WTC11 (cell line): ENCODE data around the gene KCNK3. TPM values are rescaled to one million over a fixed set of nuclear protein-coding genes. Genes with fewer than 3 reads are reported as not detected.

Experiments used
- ATAC-seq: fragments of 200-7000 bp; cut with Tn5 transposase; 2 replicates; pipeline ENCODE4 v1.10.0; 2021; ENCODE audit warnings: mild to moderate bottlenecking, moderate library complexity
- CTCF ChIA-PET: fragments of 300-600 bp; sonication (Branson Sonifier 250); formaldehyde crosslinking; loops from one replicate; lab custom pipeline; 2021; ENCODE audit warnings: antibody characterized with exemption; lab: Charles Lee
- POLR2A ChIA-PET: fragments of 350-600 bp; sonication (Branson Sonifier 250); formaldehyde crosslinking; loops from one replicate; lab custom pipeline; 2021; ENCODE audit warnings: antibody characterized with exemption; lab: Charles Lee
- DNase-seq: peaks from one replicate; pipeline ENCODE4 v3.0.0; 2021; ENCODE audit warnings: low spot score
- H3K27ac Mint-ChIP-seq: 2 replicates; pipeline ENCODE4 v1.8.0; 2021; ENCODE audit warnings: mixed read lengths
- H3K27me3 Mint-ChIP-seq: 2 replicates; pipeline ENCODE4 v1.8.0; 2021; ENCODE audit warnings: low read depth, mild to moderate bottlenecking, moderate library complexity, mixed read lengths
- H3K36me3 Mint-ChIP-seq: 2 replicates; pipeline ENCODE4 v1.8.0; 2021; ENCODE audit warnings: mixed read lengths
- H3K4me1 Mint-ChIP-seq: 2 replicates; pipeline ENCODE4 v1.8.0; 2022; ENCODE audit warnings: mixed read lengths
- H3K4me3 Mint-ChIP-seq: 2 replicates; pipeline ENCODE4 v1.8.0; 2021; ENCODE audit warnings: mild to moderate bottlenecking, moderate library complexity, mixed read lengths
- H3K9me3 Mint-ChIP-seq: 2 replicates; pipeline ENCODE4 v1.8.0; 2021; ENCODE audit warnings: mixed read lengths
- CBFB ChIP-seq: sonication (generic); formaldehyde crosslinking; IDR thresholded peaks from 2 replicates; pipeline ENCODE4 v1.8.1; 2022; ENCODE audit warnings: mild to moderate bottlenecking, low read depth, missing genetic modification reagents
- CREM ChIP-seq: sonication (generic); formaldehyde crosslinking; IDR thresholded peaks from 2 replicates; pipeline ENCODE4 v1.8.1; 2022; ENCODE audit warnings: mild to moderate bottlenecking, missing genetic modification reagents, moderate library complexity
- ELF4 ChIP-seq: sonication (generic); formaldehyde crosslinking; IDR thresholded peaks from 2 replicates; pipeline ENCODE4 v1.8.1; 2022; ENCODE audit warnings: low read depth, mild to moderate bottlenecking, moderate library complexity, missing genetic modification reagents
- EMX1 ChIP-seq: fragments of 250-450 bp; sonication (Bioruptor Pico); IDR thresholded peaks from 2 replicates; pipeline ENCODE4 v1.8.0; 2021; ENCODE audit warnings: mild to moderate bottlenecking
- HMGA2 ChIP-seq: fragments of 250-450 bp; sonication (Bioruptor Pico); IDR thresholded peaks from 2 replicates; pipeline ENCODE4 v1.4.0; 2021; ENCODE audit warnings: mild to moderate bottlenecking, moderate library complexity
- JUN ChIP-seq: sonication (generic); formaldehyde crosslinking; IDR thresholded peaks from 2 replicates; pipeline ENCODE4 v1.8.0; 2023; ENCODE audit warnings: mild to moderate bottlenecking, missing genetic modification reagents
- KAT7 ChIP-seq: sonication (generic); formaldehyde crosslinking; IDR thresholded peaks from 2 replicates; pipeline ENCODE4 v1.8.1; 2023; ENCODE audit warnings: missing genetic modification reagents, mild to moderate bottlenecking, borderline replicate concordance
- NR1H2 ChIP-seq: sonication (generic); formaldehyde crosslinking; IDR thresholded peaks from 2 replicates; pipeline ENCODE4 v1.9.0; 2021; ENCODE audit warnings: mild to moderate bottlenecking, moderate library complexity, missing genetic modification reagents
- NR3C1 ChIP-seq: sonication (generic); formaldehyde crosslinking; conservative IDR thresholded peaks from 2 replicates; pipeline ENCODE4 v1.8.1; 2023; ENCODE audit warnings: low read depth, mild to moderate bottlenecking, missing genetic modification reagents
- PRRX2 ChIP-seq: fragments of 250-450 bp; sonication (Bioruptor Pico); IDR thresholded peaks from 2 replicates; pipeline ENCODE4 v1.8.0; 2021; ENCODE audit warnings: mild to moderate bottlenecking
- RELA ChIP-seq: sonication (generic); formaldehyde crosslinking; IDR thresholded peaks from 2 replicates; pipeline ENCODE4 v1.8.1; 2022; ENCODE audit warnings: missing genetic modification reagents, mild to moderate bottlenecking, borderline replicate concordance
- SMAD4 ChIP-seq: sonication (generic); formaldehyde crosslinking; IDR thresholded peaks from 2 replicates; pipeline ENCODE4 v1.8.0; 2022; ENCODE audit warnings: mild to moderate bottlenecking, missing genetic modification reagents
- SP1 ChIP-seq: sonication (generic); formaldehyde crosslinking; conservative IDR thresholded peaks from 2 replicates; pipeline ENCODE4 v1.8.1; 2022; ENCODE audit warnings: missing genetic modification reagents
- TEAD1 ChIP-seq: sonication (generic); formaldehyde crosslinking; IDR thresholded peaks from 2 replicates; pipeline ENCODE4 v1.8.0; 2022; ENCODE audit warnings: mild to moderate bottlenecking, missing genetic modification reagents
- ZNF138 ChIP-seq: sonication (generic); formaldehyde crosslinking; conservative IDR thresholded peaks from 2 replicates; pipeline ENCODE4 v1.8.1; 2022; ENCODE audit warnings: mild to moderate bottlenecking, moderate library complexity, missing genetic modification reagents
- ZNF232 ChIP-seq: sonication (generic); formaldehyde crosslinking; IDR thresholded peaks from 2 replicates; pipeline ENCODE4 v1.8.0; 2022; ENCODE audit warnings: mild to moderate bottlenecking, missing genetic modification reagents
- ZNF263 ChIP-seq: sonication (generic); formaldehyde crosslinking; IDR thresholded peaks from 2 replicates; pipeline ENCODE4 v1.8.1; 2022; ENCODE audit warnings: low read depth, mild to moderate bottlenecking, moderate library complexity, missing genetic modification reagents
- ZNF396 ChIP-seq: fragments of 250-450 bp; sonication (Bioruptor Pico); IDR thresholded peaks from 2 replicates; pipeline ENCODE4 v1.8.0; 2021; ENCODE audit warnings: mild to moderate bottlenecking, moderate library complexity, borderline replicate concordance
- total RNA-seq: library from RNA; stranded (reverse); gene quantifications from 3 replicates; pipeline ENCODE4 v1.2.3, GENCODE V29; 2021
- TF ChIP-seq, protein P1 (sequence below): fragments of 200-600 bp; IDR thresholded peaks from 2 replicates; pipeline ENCODE4 v1.8.0; 2022; ENCODE audit warnings: antibody characterized with exemption
- TF ChIP-seq, protein P2 (sequence below): sonication (generic); formaldehyde crosslinking; IDR thresholded peaks from 2 replicates; pipeline ENCODE4 v1.8.1; 2022; ENCODE audit warnings: low read depth, mild to moderate bottlenecking, moderate library complexity, missing genetic modification reagents, borderline replicate concordance
- TF ChIP-seq, protein P3 (sequence below): fragments of 250-450 bp; sonication (Bioruptor Pico); IDR thresholded peaks from 2 replicates; pipeline ENCODE4 v1.9.0; 2021; ENCODE audit warnings: mild to moderate bottlenecking
- TF ChIP-seq, protein P4 (sequence below): sonication (generic); formaldehyde crosslinking; IDR thresholded peaks from 2 replicates; pipeline ENCODE4 v1.8.0; 2022; ENCODE audit warnings: mild to moderate bottlenecking, missing genetic modification reagents
- TF ChIP-seq, protein P5 (sequence below): sonication (generic); formaldehyde crosslinking; IDR thresholded peaks from 2 replicates; pipeline ENCODE4 v1.8.0; 2023; ENCODE audit warnings: missing genetic modification reagents

The KCNK3 gene
- total RNA-seq, 1 experiment from 2014 or later = 0.22 TPM

DNA sequence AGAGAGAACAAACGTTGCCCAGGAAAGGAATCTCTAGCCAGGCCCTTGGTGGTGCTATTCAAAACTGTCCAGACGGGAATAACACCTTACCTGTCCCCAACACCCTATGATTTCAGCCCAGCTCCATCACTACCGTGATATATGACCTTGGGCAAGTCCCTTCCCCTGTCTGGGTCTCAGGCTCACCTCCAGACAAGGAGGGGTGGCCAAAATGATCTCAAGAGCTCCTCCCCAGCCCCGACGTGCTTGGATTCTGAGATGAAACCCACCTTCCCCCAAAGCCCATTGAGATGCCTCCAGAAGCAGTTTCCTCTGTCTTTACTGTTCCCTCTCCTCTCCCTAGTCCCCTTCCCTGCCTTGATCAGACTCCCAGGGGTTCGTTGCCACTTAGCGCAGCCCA, 1.5 kb downstream of the KCNK3 start:
- CTCF ChIA-PET = interaction anchor here (1.6 kb wide), 1 partner anchor 50 kb away, joined by 7 read pairs; no protein-coding TSS in a partner anchor
- Mint-ChIP-seq H3K9me3 (no peaks in the 10 kb centered on the region), H3K27me3 (peaks cover 59% of the 10 kb centered on the region), H3K4me1 (peaks cover 8% of the 10 kb centered on the region), H3K27ac (no peak overlapping the region), H3K4me3 (peak overlapping the region; percentile 47), H3K36me3 (no peaks in the 10 kb centered on the region)
- no peak for TF ChIP-seq NR1H2 (CRISPR knock-in tag)
- TF ChIP-seq, protein P1, sequence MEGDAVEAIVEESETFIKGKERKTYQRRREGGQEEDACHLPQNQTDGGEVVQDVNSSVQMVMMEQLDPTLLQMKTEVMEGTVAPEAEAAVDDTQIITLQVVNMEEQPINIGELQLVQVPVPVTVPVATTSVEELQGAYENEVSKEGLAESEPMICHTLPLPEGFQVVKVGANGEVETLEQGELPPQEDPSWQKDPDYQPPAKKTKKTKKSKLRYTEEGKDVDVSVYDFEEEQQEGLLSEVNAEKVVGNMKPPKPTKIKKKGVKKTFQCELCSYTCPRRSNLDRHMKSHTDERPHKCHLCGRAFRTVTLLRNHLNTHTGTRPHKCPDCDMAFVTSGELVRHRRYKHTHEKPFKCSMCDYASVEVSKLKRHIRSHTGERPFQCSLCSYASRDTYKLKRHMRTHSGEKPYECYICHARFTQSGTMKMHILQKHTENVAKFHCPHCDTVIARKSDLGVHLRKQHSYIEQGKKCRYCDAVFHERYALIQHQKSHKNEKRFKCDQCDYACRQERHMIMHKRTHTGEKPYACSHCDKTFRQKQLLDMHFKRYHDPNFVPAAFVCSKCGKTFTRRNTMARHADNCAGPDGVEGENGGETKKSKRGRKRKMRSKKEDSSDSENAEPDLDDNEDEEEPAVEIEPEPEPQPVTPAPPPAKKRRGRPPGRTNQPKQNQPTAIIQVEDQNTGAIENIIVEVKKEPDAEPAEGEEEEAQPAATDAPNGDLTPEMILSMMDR = no peak
- TF ChIP-seq SMAD4 = no peak
- TF ChIP-seq KAT7 = no peak
- TF ChIP-seq, protein P2, sequence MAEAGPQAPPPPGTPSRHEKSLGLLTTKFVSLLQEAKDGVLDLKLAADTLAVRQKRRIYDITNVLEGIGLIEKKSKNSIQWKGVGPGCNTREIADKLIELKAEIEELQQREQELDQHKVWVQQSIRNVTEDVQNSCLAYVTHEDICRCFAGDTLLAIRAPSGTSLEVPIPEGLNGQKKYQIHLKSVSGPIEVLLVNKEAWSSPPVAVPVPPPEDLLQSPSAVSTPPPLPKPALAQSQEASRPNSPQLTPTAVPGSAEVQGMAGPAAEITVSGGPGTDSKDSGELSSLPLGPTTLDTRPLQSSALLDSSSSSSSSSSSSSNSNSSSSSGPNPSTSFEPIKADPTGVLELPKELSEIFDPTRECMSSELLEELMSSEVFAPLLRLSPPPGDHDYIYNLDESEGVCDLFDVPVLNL = no peak
- TF ChIP-seq ZNF263 = no peak
- TF ChIP-seq ZNF232 (CRISPR knock-in tag) = no peak
- no peak for TF ChIP-seq NR3C1 (CRISPR knock-in tag)
- no peak for TF ChIP-seq EMX1 (CRISPR knock-in tag)
- TF ChIP-seq TEAD1 (CRISPR knock-in tag) = no peak
- TF ChIP-seq ELF4 (CRISPR knock-in tag) = no peak
- POLR2A ChIA-PET = no interaction called here
- ATAC-seq = no peak
- DNase-seq = no peak

DNA sequence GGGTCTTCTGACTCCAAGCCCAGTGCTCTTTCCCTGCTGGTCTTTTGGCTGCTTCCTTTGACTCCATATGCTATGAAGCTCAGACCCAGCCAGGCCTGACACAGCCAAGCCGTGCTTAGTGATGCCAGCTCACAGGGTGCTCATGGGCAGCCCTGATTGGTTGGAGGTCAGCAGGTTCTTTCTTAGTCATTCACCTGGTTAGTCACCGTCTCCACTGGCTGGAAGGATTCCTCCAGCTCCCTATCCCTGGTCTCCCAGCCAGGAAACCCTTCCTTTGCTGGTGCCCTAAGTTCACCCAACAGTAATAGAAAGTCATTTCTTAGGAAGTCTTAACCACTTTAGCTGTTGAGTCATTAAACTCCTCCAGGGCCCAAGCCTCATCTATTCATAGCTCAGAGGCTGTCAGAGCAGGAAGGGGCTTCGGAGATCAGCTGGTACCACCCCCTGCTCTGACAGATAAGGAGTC, 3.9 kb downstream of the KCNK3 start:
- CTCF ChIA-PET = interaction anchor here (0.7 to 1.3 kb wide), 4 partner anchors 81 to 215 kb away, joined by 3 to 6 read pairs (median 4); no protein-coding TSS in a partner anchor
- POLR2A ChIA-PET = interaction anchor here (0.6 kb wide), 1 partner anchor 13 kb away, joined by 3 read pairs; no protein-coding TSS in a partner anchor
- Mint-ChIP-seq H3K9me3 (no peaks in the 10 kb centered on the region), H3K36me3 (no peaks in the 10 kb centered on the region), H3K4me1 (peaks cover 8% of the 10 kb centered on the region), H3K27ac (no peak overlapping the region), H3K4me3 (no peak overlapping the region), H3K27me3 (peaks cover 41% of the 10 kb centered on the region)
- TF ChIP-seq, protein P1 = no peak
- TF ChIP-seq, protein P3, sequence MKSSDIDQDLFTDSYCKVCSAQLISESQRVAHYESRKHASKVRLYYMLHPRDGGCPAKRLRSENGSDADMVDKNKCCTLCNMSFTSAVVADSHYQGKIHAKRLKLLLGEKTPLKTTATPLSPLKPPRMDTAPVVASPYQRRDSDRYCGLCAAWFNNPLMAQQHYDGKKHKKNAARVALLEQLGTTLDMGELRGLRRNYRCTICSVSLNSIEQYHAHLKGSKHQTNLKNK (CRISPR knock-in tag) = no peak
- TF ChIP-seq ZNF232 (CRISPR knock-in tag) (no peak), ZNF138 (CRISPR knock-in tag) (no peak), CREM (CRISPR knock-in tag) (no peak), HMGA2 (CRISPR knock-in tag) (no peak), PRRX2 (CRISPR knock-in tag) (no peak), RELA (CRISPR knock-in tag) (no peak), JUN (no peak), SP1 (CRISPR knock-in tag) (no peak), CBFB (no peak), ZNF396 (CRISPR knock-in tag) (no peak), NR3C1 (CRISPR knock-in tag) (no peak)
- TF ChIP-seq, protein P4, sequence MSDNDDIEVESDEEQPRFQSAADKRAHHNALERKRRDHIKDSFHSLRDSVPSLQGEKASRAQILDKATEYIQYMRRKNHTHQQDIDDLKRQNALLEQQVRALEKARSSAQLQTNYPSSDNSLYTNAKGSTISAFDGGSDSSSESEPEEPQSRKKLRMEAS (CRISPR knock-in tag) = no peak
- TF ChIP-seq, protein P5, sequence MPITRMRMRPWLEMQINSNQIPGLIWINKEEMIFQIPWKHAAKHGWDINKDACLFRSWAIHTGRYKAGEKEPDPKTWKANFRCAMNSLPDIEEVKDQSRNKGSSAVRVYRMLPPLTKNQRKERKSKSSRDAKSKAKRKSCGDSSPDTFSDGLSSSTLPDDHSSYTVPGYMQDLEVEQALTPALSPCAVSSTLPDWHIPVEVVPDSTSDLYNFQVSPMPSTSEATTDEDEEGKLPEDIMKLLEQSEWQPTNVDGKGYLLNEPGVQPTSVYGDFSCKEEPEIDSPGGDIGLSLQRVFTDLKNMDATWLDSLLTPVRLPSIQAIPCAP (CRISPR knock-in tag) = no peak
- ATAC-seq = no peak
- no peak for DNase-seq
